KMS-11 (cell line): ENCODE measurements around the gene BMPR1A.

ENCODE experiments used
- H2AFZ ChIP-seq: fragments of 200-600 bp; sonication (generic); 2 replicates; pipeline ENCODE4 v1.6.1; 2016; ENCODE audit warnings: antibody characterized with exemption, mixed run types, low read depth
- H3K27ac ChIP-seq: fragments of 200-600 bp; sonication (generic); 2 replicates; pipeline ENCODE4 v1.6.1; 2016; ENCODE audit warnings: mild to moderate bottlenecking, mixed run types
- H3K27me3 ChIP-seq: fragments of 200-600 bp; sonication (generic); 2 replicates; pipeline ENCODE4 v1.6.1; 2017; ENCODE audit warnings: mild to moderate bottlenecking, low read depth, mixed run types, moderate library complexity; ENCODE audit not compliant: insufficient read depth
- H3K36me3 ChIP-seq: fragments of 200-600 bp; sonication (generic); 2 replicates; pipeline ENCODE4 v1.6.1; 2017; ENCODE audit warnings: mild to moderate bottlenecking, mixed run types; ENCODE audit not compliant: insufficient read depth
- H3K4me1 ChIP-seq: fragments of 200-600 bp; sonication (generic); 2 replicates; pipeline ENCODE4 v1.6.1; 2016; ENCODE audit warnings: mild to moderate bottlenecking, low read depth, mixed run types; ENCODE audit not compliant: poor library complexity, severe bottlenecking
- H3K4me2 ChIP-seq: fragments of 200-600 bp; sonication (generic); 2 replicates; pipeline ENCODE4 v1.7.0; 2016; ENCODE audit warnings: mild to moderate bottlenecking, mixed run types
- H3K4me3 ChIP-seq: fragments of 200-600 bp; sonication (generic); IDR thresholded peaks from 2 replicates; pipeline ENCODE4 v1.6.1; 2017; ENCODE audit warnings: low read depth, low read length, mixed read lengths; ENCODE audit not compliant: insufficient read depth
- H3K79me2 ChIP-seq: fragments of 200-600 bp; sonication (generic); 2 replicates; pipeline ENCODE4 v1.6.1; 2016; ENCODE audit warnings: low read depth, mixed run types; ENCODE audit not compliant: insufficient read depth
- H3K9ac ChIP-seq: fragments of 200-600 bp; sonication (generic); 2 replicates; pipeline ENCODE4 v1.6.1; 2016; ENCODE audit warnings: mild to moderate bottlenecking, mixed run types
- H4K20me1 ChIP-seq: fragments of 200-600 bp; sonication (generic); 2 replicates; pipeline ENCODE4 v1.6.1; 2016; ENCODE audit warnings: mild to moderate bottlenecking, mixed run types; ENCODE audit not compliant: insufficient read depth
- TF ChIP-seq, protein P1 (sequence below): fragments of 200-600 bp; sonication (generic); conservative IDR thresholded peaks from 2 replicates; pipeline ENCODE4 v1.6.1; 2017; ENCODE audit warnings: low read depth, mild to moderate bottlenecking, antibody characterized with exemption, low read length, moderate library complexity, mixed read lengths

BMPR1A gene

GRCh38 chr10:86962136-86962980, 205.9 kb downstream of the BMPR1A start:
- TF ChIP-seq, protein P1, sequence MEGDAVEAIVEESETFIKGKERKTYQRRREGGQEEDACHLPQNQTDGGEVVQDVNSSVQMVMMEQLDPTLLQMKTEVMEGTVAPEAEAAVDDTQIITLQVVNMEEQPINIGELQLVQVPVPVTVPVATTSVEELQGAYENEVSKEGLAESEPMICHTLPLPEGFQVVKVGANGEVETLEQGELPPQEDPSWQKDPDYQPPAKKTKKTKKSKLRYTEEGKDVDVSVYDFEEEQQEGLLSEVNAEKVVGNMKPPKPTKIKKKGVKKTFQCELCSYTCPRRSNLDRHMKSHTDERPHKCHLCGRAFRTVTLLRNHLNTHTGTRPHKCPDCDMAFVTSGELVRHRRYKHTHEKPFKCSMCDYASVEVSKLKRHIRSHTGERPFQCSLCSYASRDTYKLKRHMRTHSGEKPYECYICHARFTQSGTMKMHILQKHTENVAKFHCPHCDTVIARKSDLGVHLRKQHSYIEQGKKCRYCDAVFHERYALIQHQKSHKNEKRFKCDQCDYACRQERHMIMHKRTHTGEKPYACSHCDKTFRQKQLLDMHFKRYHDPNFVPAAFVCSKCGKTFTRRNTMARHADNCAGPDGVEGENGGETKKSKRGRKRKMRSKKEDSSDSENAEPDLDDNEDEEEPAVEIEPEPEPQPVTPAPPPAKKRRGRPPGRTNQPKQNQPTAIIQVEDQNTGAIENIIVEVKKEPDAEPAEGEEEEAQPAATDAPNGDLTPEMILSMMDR: no peak
- H3K27me3 ChIP-seq: no peaks in the 10 kb centered on the region
- H3K9ac ChIP-seq: no peak overlapping the region
- H3K36me3 ChIP-seq: no peaks in the 10 kb centered on the region
- H3K4me1 ChIP-seq: peaks cover 7% of the 10 kb centered on the region
- H2AFZ ChIP-seq: no peak overlapping the region
- H3K79me2 ChIP-seq: no peaks in the 10 kb centered on the region
- no peak overlapping the region for H3K4me2 ChIP-seq
- no peak overlapping the region for H3K27ac ChIP-seq
- no peak overlapping the region for H3K4me3 ChIP-seq
- no peaks in the 10 kb centered on the region for H4K20me1 ChIP-seq

GRCh38 chr10:86962981-86963310, 206.5 kb downstream of the BMPR1A start:
- no peaks in the 10 kb centered on the region for H3K27me3 ChIP-seq
- H3K9ac ChIP-seq: no peak overlapping the region
- H3K27ac ChIP-seq: no peak overlapping the region
- H3K36me3 ChIP-seq: no peaks in the 10 kb centered on the region
- no peaks in the 10 kb centered on the region for H3K79me2 ChIP-seq
- H4K20me1 ChIP-seq: no peaks in the 10 kb centered on the region
- TF ChIP-seq, protein P1: no peak
- peaks cover 7% of the 10 kb centered on the region for H3K4me1 ChIP-seq
- no peak overlapping the region for H2AFZ ChIP-seq
- H3K4me3 ChIP-seq: no peak overlapping the region
- no peak overlapping the region for H3K4me2 ChIP-seq

GRCh38 chr10:86963341-86963919, 207.0 kb downstream of the BMPR1A start:
- H3K27me3 ChIP-seq: no peaks in the 10 kb centered on the region
- H3K4me1 ChIP-seq: peaks cover 7% of the 10 kb centered on the region
- no peak overlapping the region for H3K9ac ChIP-seq
- no peak overlapping the region for H3K4me2 ChIP-seq
- H3K27ac ChIP-seq: no peak overlapping the region
- H3K79me2 ChIP-seq: no peaks in the 10 kb centered on the region
- H3K4me3 ChIP-seq: no peak overlapping the region
- no peak overlapping the region for H2AFZ ChIP-seq
- TF ChIP-seq, protein P1: no peak
- no peaks in the 10 kb centered on the region for H3K36me3 ChIP-seq
- H4K20me1 ChIP-seq: no peaks in the 10 kb centered on the region

DNA sequence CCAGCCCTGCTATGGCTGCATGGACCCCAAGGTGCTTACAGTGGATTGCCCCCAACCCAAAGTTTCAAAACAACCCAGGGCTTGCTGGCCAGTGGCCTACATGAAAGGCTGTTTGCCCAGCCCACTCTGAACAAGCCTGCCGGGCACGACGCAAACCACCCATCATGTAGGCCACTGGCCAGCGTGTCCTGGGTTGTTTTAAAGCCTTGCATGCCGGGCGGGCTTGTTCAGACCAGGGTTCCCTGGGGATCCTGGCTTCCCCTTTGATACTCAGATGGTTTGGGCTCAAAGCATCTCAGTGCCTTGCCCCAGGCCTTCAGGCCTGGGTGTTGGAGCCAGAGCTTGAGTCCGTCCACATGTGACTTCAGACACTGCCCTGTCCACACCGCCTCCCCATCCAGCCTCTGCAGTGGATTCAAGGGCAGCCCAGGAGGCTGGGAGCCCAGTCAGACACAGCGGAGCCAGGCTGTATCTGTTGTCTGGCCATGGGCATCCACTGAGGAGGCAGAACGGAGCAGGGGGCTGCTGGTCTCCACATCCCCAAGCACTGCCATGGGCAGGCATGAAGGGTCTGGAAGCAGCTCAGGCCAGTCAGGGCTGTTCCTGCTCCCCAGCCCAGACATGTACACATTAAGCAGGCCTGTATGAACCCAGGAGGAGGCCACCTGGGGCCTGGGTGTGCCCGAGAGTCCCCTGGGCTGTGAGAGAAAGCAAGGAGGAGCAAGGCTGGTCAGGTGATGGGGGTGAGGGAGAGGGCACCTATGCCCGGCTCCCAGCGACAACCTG, 207.8 kb downstream of the BMPR1A start:
- Histone ChIP-seq H3K4me3 (no peak overlapping the region), H3K36me3 (no peaks in the 10 kb centered on the region), H4K20me1 (no peaks in the 10 kb centered on the region), H3K4me1 (peaks cover 7% of the 10 kb centered on the region), H3K4me2 (no peak overlapping the region), H2AFZ (no peak overlapping the region), H3K27ac (no peak overlapping the region), H3K79me2 (no peaks in the 10 kb centered on the region), H3K27me3 (no peaks in the 10 kb centered on the region), H3K9ac (no peak overlapping the region)
- TF ChIP-seq, protein P1: no peak
